ENCODE measurements around the gene ZFP90.

GRCh38 chr16:68526143-68526781, 12.8 kb upstream of the ZFP90 start:
- TF ChIP-seq, protein P1, sequence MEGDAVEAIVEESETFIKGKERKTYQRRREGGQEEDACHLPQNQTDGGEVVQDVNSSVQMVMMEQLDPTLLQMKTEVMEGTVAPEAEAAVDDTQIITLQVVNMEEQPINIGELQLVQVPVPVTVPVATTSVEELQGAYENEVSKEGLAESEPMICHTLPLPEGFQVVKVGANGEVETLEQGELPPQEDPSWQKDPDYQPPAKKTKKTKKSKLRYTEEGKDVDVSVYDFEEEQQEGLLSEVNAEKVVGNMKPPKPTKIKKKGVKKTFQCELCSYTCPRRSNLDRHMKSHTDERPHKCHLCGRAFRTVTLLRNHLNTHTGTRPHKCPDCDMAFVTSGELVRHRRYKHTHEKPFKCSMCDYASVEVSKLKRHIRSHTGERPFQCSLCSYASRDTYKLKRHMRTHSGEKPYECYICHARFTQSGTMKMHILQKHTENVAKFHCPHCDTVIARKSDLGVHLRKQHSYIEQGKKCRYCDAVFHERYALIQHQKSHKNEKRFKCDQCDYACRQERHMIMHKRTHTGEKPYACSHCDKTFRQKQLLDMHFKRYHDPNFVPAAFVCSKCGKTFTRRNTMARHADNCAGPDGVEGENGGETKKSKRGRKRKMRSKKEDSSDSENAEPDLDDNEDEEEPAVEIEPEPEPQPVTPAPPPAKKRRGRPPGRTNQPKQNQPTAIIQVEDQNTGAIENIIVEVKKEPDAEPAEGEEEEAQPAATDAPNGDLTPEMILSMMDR (IDR thresholded peaks at IDR 0.05): no peak
- TF ChIP-seq POLR2A (IDR thresholded peaks at IDR 0.05): no peak
